ENCODE results near the gene RNF149. TPM values are rescaled to one million over a fixed set of nuclear protein-coding genes. Genes with fewer than 3 reads are reported as not detected.

RNF149 gene
- total and polyA plus RNA-seq, 2 donors (not counting 1 experiment from before 2014, with no cell fraction given): 29.4 to 49.0 TPM

GRCh38 chr2:101295895-101296294 is 12.6 kb downstream of the RNF149 start:
- H3K4me3 ChIP-seq (replicated peaks in 1 of 4; ENCODE audit: control extremely low read depth in 1 of 4, insufficient read depth in 1 of 4, low read depth in 3 of 4, low read length in 4 of 4): no peak overlapping the region

GRCh38 chr2:101294861-101295260 is 13.6 kb downstream of the RNF149 start:
- no peak overlapping the region for H3K4me3 ChIP-seq (replicated peaks in 1 of 4; ENCODE audit: control extremely low read depth in 1 of 4, insufficient read depth in 1 of 4, low read depth in 3 of 4, low read length in 4 of 4)
- no peak overlapping the region for H2AFZ ChIP-seq (ENCODE audit: low read length)
- DNase-seq (ENCODE audit: low read depth in 2 of 2): no peak
- no peak overlapping the region for H3K9ac ChIP-seq (ENCODE audit: insufficient read depth, low read length)
- no peaks in the 10 kb centered on the region for H3K36me3 ChIP-seq (ENCODE audit: control insufficient read depth, insufficient read depth, low read length)
- no peaks in the 10 kb centered on the region for H3K9me3 ChIP-seq (ENCODE audit: control insufficient read depth, insufficient read depth, low read depth, low read length)
- no peak overlapping the region for H3K27ac ChIP-seq (ENCODE audit: insufficient read depth, low read length)
- no peaks in the 10 kb centered on the region for H3K27me3 ChIP-seq (ENCODE audit: control insufficient read depth, insufficient read depth, low read length)
- no peaks in the 10 kb centered on the region for H3K4me1 ChIP-seq (ENCODE audit: control insufficient read depth, extremely low read depth, insufficient read depth, low read length)
- H4K20me1 ChIP-seq (ENCODE audit: control insufficient read depth, extremely low read depth, insufficient read depth, low read length): no peaks in the 10 kb centered on the region
- TF ChIP-seq CTCF (conservative IDR thresholded peaks at IDR 0.05 in 1 of 2, IDR thresholded peaks at IDR 0.05 in 1 of 2; ENCODE audit: low read depth in 1 of 2, low read length in 2 of 2): no peak
- TF ChIP-seq EZH2 (IDR thresholded peaks at IDR 0.05; ENCODE audit: low read length, missing control alignments): no peak
- peaks cover 37% of the 10 kb centered on the region for H3K79me2 ChIP-seq (ENCODE audit: control insufficient read depth, insufficient read depth, low read length)
- H3K4me2 ChIP-seq (ENCODE audit: extremely low read depth, insufficient read depth, low read length): no peak overlapping the region

More at GRCh38 chr2:101295895-101296294, 12.6 kb downstream of the RNF149 start:
- no peaks in the 10 kb centered on the region for H3K4me1 ChIP-seq (ENCODE audit: control insufficient read depth, extremely low read depth, insufficient read depth, low read length)
- H2AFZ ChIP-seq (ENCODE audit: low read length): no peak overlapping the region
- H3K79me2 ChIP-seq (ENCODE audit: control insufficient read depth, insufficient read depth, low read length): peaks cover 46% of the 10 kb centered on the region
- H3K36me3 ChIP-seq (ENCODE audit: control insufficient read depth, insufficient read depth, low read length): no peaks in the 10 kb centered on the region
- peak; percentile 56 to 84 for DNase-seq (ENCODE audit: low read depth in 2 of 2)
- H3K4me2 ChIP-seq (ENCODE audit: extremely low read depth, insufficient read depth, low read length): peak overlapping the region; percentile 21
- H3K27me3 ChIP-seq (ENCODE audit: control insufficient read depth, insufficient read depth, low read length): no peaks in the 10 kb centered on the region
- TF ChIP-seq CTCF (conservative IDR thresholded peaks at IDR 0.05 in 1 of 2, IDR thresholded peaks at IDR 0.05 in 1 of 2; ENCODE audit: low read depth in 1 of 2, low read length in 2 of 2) (no peak), EZH2 (IDR thresholded peaks at IDR 0.05; ENCODE audit: low read length, missing control alignments) (no peak)
- H3K9ac ChIP-seq (ENCODE audit: insufficient read depth, low read length): no peak overlapping the region
- no peak overlapping the region for H3K27ac ChIP-seq (ENCODE audit: insufficient read depth, low read length)
- H3K9me3 ChIP-seq (ENCODE audit: control insufficient read depth, insufficient read depth, low read depth, low read length): no peaks in the 10 kb centered on the region
- no peaks in the 10 kb centered on the region for H4K20me1 ChIP-seq (ENCODE audit: control insufficient read depth, extremely low read depth, insufficient read depth, low read length)

GRCh38 chr2:101293544-101293943 is 15.0 kb downstream of the RNF149 start:
- peaks cover 25% of the 10 kb centered on the region for H3K79me2 ChIP-seq (ENCODE audit: control insufficient read depth, insufficient read depth, low read length)
- H3K4me2 ChIP-seq (ENCODE audit: extremely low read depth, insufficient read depth, low read length): no peak overlapping the region
- H3K9ac ChIP-seq (ENCODE audit: insufficient read depth, low read length): no peak overlapping the region
- no peak overlapping the region for H3K27ac ChIP-seq (ENCODE audit: insufficient read depth, low read length)
- H3K27me3 ChIP-seq (ENCODE audit: control insufficient read depth, insufficient read depth, low read length): no peaks in the 10 kb centered on the region
- H2AFZ ChIP-seq (ENCODE audit: low read length): no peak overlapping the region
- H3K4me3 ChIP-seq (replicated peaks in 1 of 4; ENCODE audit: control extremely low read depth in 1 of 4, insufficient read depth in 1 of 4, low read depth in 3 of 4, low read length in 4 of 4): no peak overlapping the region
- no peaks in the 10 kb centered on the region for H3K4me1 ChIP-seq (ENCODE audit: control insufficient read depth, extremely low read depth, insufficient read depth, low read length)
- no peaks in the 10 kb centered on the region for H4K20me1 ChIP-seq (ENCODE audit: control insufficient read depth, extremely low read depth, insufficient read depth, low read length)
- DNase-seq (ENCODE audit: low read depth in 2 of 2): no peak
- no peak for TF ChIP-seq EZH2 (IDR thresholded peaks at IDR 0.05; ENCODE audit: low read length, missing control alignments)
- TF ChIP-seq CTCF (conservative IDR thresholded peaks at IDR 0.05 in 1 of 2, IDR thresholded peaks at IDR 0.05 in 1 of 2; ENCODE audit: low read depth in 1 of 2, low read length in 2 of 2): no peak
- H3K36me3 ChIP-seq (ENCODE audit: control insufficient read depth, insufficient read depth, low read length): no peaks in the 10 kb centered on the region
- H3K9me3 ChIP-seq (ENCODE audit: control insufficient read depth, insufficient read depth, low read depth, low read length): no peaks in the 10 kb centered on the region
